ENCODE data around the gene ETV5.
"Not testable (repeated sequence)": the region's sequence is repeated elsewhere in the genome, so short reads cannot be mapped to it uniquely, and the experiment has no call there.

Gene ETV5

DNA sequence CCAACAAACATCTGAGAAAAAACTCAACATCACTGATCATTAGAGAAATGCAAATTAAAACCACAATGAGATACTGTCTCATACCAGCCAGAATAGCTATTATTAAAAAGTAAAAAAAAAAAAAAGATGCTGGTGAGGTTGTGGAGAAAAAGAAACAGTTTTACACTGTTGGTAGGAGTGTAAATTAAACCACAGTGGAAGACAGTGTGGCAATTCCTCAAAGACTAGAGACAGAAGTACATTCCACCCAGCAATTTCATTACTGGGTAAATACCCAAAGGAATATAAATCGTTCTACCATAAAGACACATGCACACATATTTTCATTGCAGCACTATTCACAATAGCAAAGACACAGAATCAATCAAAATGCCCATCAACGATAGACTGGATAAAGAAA, 89.6 kb downstream of the ETV5 start:
- not testable (repeated sequence) for DNase-seq

DNA sequence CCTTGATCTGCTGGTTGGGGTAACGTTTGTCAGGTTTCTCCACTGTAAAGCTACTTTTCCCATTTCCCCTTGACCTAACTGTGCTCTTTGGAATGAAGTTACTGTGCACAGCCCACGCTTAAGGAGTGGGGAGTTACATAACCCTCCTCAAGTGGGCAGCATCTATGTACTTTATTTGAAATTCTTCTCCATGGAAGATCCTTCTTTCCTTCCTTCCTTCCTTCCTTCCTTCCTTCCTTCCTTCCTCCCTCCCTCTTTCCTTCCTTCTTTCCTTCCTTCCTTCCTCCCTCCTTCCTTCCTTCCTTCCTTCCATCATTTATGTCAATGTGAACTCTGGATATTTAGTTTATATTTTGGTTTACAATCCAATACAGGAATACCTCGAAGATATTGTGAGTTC, 94.0 kb downstream of the ETV5 start:
- no peak for DNase-seq

DNA sequence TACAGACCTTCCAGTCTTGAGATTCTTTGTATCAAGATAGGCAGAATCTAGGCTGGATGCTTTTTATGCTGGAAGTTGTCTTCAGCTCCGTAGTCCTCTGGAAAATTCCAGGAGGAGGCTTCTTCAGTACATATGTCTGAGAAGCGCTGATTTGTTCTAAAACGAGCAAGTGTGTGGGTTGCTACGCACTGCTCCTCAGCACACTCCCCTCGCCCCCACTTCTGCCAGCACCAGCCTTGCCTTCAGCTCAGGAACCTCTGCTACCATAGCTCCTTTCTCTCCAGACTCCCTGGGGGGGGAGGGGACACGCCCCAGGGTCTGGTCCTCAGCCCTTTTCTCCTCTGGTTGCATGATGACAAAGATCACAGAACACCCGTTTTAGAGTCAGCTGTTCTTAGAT, 95.6 kb downstream of the ETV5 start:
- no peak for DNase-seq

DNA sequence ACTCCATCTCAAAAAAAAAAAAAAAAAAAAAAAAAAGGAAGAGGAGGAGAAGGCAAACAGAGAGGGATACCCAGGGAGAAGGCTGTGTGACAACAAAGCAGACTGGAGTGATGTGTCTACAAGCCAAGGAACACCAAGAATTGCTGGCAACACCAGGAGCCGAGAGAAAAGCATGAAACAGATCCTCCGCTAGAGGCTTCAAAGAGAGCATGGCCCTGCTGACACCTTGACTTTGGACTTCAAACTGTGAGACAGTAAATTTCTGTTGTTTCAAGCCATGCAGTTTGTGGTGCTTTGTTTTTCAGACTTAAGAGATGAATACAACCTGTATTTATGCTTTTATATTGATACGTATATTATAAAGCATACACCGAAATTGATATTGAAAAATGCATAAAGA, 96.8 kb downstream of the ETV5 start:
- no peak for DNase-seq

DNA sequence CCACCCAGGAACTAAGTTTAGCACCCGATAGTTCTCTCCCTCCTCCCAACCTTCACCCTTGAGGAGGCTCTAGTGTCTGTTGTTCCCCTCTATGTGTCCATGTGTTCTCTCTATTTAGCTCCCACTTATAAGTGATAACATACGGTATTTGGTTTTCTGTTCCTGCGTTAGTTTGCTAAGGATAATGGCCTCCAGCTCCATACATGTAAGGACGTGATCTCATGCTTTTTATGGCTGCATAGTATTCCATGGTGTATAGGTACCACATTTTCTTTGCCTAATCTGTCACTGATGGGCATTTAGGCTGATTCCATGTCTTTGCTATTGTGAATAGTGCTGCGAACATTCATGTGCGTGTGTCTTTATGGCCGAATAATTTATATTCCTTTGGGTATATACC, 104.2 kb downstream of the ETV5 start:
- DNase-seq = no peak

DNA sequence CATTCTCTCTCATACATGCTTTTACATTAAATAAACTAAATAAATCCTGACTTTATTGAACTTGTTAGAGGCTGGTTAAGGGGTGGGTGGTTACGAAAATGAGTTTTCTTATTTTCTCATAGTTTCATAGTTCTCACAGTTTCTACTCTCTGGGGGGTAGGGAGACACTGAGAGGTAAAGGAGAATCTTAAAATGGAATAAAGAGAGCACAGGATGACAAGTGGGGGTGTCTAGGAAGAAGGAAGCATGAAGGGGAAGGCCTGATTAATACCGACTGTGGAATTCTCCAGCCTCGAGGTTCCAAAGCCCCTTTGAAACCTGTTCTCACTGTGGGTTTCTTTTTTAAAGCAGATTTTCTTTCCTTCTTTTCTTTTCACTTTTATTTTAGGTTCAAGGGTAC, 104.7 kb downstream of the ETV5 start:
- DNase-seq = no peak

DNA sequence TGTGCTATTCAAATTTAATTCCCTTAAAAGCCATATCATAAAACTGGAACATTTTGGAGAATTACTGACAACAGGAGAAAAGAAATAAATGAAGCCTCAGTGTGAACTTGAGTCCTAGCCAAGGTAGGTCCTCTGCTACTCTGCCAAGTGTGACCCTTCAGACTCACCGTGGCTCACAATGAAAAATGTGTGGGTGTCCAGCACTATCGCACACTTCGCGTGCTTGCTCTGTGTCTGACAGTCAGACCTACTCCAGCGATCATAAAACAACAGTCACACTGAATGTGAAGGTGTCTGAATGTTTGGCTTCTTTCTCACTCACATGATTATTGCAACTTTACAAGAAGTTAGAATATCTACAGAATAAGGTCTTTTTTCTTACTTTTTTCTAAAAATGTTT, 105.3 kb downstream of the ETV5 start:
- no peak for DNase-seq

DNA sequence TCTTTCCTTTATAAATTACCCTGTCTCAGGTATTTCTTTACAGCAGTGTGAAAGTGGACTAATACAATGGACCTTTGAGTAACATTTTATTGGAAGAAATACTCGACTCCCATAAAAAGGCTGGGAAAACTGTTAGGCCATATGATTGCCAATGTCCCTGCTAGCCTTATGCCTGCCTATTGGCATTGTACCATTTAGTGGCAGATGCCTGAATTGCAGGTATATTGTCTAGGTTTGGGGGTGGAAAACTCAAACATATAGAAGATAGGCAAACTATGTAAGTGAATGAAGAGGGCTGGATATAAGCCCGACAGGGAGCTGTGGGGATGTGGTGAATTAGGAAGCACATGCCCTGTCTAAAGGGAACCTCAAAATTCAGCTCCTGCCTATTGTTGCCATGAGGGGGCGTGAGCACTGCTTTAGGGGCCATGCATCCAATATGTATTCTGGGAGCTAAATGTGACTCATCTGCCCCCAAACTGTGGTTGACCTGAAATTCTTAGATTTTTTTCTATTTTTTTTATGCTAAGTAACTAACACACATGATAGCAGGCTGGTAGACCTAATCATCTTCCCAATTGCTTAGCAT, 105.9 kb downstream of the ETV5 start:
- DNase-seq = no peak

DNA sequence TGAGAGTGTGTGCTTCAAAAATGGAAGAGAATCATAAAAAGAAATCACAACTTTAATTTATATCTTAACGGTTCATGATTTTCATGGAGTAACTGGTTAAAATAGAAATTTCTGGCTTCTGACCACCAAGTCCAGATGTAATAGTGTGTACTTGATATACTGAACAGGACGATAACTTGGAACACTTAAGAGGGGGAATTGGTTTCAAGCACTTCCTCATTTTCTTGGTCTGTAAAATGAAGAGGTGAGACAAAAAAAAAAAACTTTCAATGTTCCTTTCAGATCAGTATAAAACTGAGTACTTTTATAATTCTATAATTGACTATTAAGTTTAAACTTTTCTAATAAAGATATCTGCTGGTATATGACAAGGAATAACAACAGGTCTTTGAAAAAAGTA, 107.0 kb downstream of the ETV5 start:
- no peak for DNase-seq

DNA sequence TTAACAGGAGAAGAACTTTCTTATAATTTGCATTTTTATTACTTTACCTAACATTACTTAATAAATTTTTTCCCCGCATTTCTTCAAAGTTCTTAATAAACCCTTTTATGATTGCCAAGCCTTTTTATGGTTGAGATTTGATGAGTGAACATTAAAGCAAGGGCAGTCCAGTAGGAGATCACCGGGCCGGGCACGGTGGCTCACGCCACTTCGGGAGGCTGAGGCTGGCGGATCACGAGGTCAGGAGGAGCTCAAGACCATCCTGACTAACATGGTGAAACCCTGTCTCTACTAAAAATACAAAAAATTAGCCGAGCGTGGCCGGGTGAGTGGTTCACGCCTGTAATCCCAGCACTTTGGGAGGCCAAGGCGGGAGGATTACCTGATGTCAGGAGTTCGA, 109.7 kb downstream of the ETV5 start:
- no peak for DNase-seq

DNA sequence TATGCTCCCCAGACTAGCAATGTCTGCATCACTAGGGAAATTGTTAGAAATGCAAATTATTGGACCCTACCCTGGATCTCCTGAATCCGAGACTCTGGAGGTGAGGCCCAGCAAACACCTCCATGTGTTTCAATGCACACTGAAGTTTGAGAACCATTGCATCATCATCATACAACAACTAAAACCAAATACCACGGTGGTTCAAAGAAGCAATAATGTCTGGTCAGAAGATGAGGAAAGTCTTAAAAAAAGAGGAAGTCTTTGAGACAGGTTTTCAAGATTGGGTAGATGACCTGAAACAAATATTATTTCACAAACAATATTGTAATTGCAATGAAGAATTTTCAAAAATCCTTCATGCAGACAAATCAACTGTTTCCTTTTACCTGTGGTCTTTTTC, 110.8 kb downstream of the ETV5 start:
- DNase-seq = no peak

DNA sequence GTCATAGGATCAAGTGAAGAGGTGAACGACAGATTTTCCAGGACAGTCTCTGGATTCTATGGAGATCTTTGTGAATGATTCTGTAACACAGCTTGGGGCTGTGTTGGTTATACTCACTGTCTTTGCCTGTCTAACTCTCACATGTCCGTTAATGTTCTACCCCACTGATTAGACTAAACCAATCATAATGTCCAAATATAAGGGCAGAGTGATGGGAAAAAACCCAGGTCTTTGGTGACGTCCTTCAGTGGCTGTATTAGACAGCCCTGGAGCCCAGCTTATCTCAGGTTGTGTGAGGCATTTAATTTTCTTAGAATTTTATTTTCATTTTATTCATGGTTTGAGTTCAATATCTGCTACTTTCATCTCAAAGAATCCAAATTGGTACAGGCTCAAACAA, 111.8 kb downstream of the ETV5 start:
- no peak for DNase-seq

Measured in NCI-H774 (cell line).